Measurements from ENCODE around the gene MAP3K21. TPM values are rescaled to one million over a fixed set of nuclear protein-coding genes. Genes with fewer than 3 reads are reported as not detected.

The MAP3K21 gene
- polyA plus RNA-seq, 1 of the 3 experiments (the other 2 are of a cell fraction), result 0.33 TPM

- no peak overlapping the region for H2AFZ ChIP-seq (ENCODE audit: low read depth)
- TF ChIP-seq IRF3 (IDR thresholded peaks at IDR 0.05; ENCODE audit: low read depth, low read length) (no peak), FOXM1 (IDR thresholded peaks at IDR 0.05; ENCODE audit: low read depth) (no peak), SIN3A (IDR thresholded peaks at IDR 0.05; ENCODE audit: borderline replicate concordance, low read depth, low read length) (no peak), POLR2AphosphoS5 (IDR thresholded peaks at IDR 0.05; ENCODE audit: low read depth, low read length) (no peak), USF1 (IDR thresholded peaks at IDR 0.05; ENCODE audit: borderline replicate concordance, low read depth) (no peak), TAF1 (IDR thresholded peaks at IDR 0.05; ENCODE audit: borderline replicate concordance, low read depth, low read length) (no peak), YY1 (IDR thresholded peaks at IDR 0.05; ENCODE audit: low read depth) (no peak), GATA2 (CRISPR knock-in tag; IDR thresholded peaks at IDR 0.05) (no peak), EZH2phosphoT487 (IDR thresholded peaks at IDR 0.05; ENCODE audit: borderline replicate concordance, low read depth) (no peak), EP300 (IDR thresholded peaks at IDR 0.05; ENCODE audit: borderline replicate concordance in 1 of 2, low read depth in 1 of 2, low read length in 1 of 2) (no peak), MXI1 (IDR thresholded peaks at IDR 0.05; ENCODE audit: low read depth, low read length) (no peak), MEF2A (IDR thresholded peaks at IDR 0.05; ENCODE audit: borderline replicate concordance, low read depth) (no peak), TEAD4 (IDR thresholded peaks at IDR 0.05; ENCODE audit: borderline replicate concordance, insufficient read depth) (no peak), MAX (IDR thresholded peaks at IDR 0.05; ENCODE audit: low read depth) (no peak), RXRA (IDR thresholded peaks at IDR 0.05; ENCODE audit: borderline replicate concordance, low read depth) (no peak), TCF12 (IDR thresholded peaks at IDR 0.05) (no peak), RFX5 (IDR thresholded peaks at IDR 0.05; ENCODE audit: low read length) (no peak), REST (IDR thresholded peaks at IDR 0.05; ENCODE audit: low read depth, low read length) (no peak)
- TF ChIP-seq, protein P1, sequence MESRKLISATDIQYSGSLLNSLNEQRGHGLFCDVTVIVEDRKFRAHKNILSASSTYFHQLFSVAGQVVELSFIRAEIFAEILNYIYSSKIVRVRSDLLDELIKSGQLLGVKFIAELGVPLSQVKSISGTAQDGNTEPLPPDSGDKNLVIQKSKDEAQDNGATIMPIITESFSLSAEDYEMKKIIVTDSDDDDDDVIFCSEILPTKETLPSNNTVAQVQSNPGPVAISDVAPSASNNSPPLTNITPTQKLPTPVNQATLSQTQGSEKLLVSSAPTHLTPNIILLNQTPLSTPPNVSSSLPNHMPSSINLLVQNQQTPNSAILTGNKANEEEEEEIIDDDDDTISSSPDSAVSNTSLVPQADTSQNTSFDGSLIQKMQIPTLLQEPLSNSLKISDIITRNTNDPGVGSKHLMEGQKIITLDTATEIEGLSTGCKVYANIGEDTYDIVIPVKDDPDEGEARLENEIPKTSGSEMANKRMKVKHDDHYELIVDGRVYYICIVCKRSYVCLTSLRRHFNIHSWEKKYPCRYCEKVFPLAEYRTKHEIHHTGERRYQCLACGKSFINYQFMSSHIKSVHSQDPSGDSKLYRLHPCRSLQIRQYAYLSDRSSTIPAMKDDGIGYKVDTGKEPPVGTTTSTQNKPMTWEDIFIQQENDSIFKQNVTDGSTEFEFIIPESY (IDR thresholded peaks at IDR 0.05; ENCODE audit: borderline replicate concordance, low read depth), result no peak
- no peak overlapping the region for H3K9ac ChIP-seq
- no peak for DNase-seq
- ChIA-PET CTCF (no interaction called here), POLR2A (no interaction called here)
- no peaks in the 10 kb centered on the region for H3K27me3 ChIP-seq (ENCODE audit: insufficient read depth)
- no peak overlapping the region for H3K4me3 ChIP-seq (ENCODE audit: low read depth in 2 of 2, low read length in 1 of 2)
- H3K4me2 ChIP-seq, result no peak overlapping the region
- H3K79me2 ChIP-seq (ENCODE audit: insufficient read depth), result no peaks in the 10 kb centered on the region
- no peaks in the 10 kb centered on the region for H3K4me1 ChIP-seq (ENCODE audit: control insufficient read depth in 1 of 2, insufficient read depth in 2 of 2, low read depth in 1 of 2, low read length in 1 of 2)
- H4K20me1 ChIP-seq (ENCODE audit: insufficient read depth), result no peaks in the 10 kb centered on the region
- no peak overlapping the region for H3K27ac ChIP-seq (ENCODE audit: low read depth in 2 of 2, low read length in 1 of 2)
- H3F3A ChIP-seq (replicated peaks; ENCODE audit: insufficient read depth), result no peaks in the 10 kb centered on the region
- H3K9me3 ChIP-seq, result no peaks in the 10 kb centered on the region
- no peaks in the 10 kb centered on the region for H3K36me3 ChIP-seq (replicated peaks in 1 of 2; ENCODE audit: control insufficient read depth in 1 of 2, insufficient read depth in 2 of 2, low read length in 1 of 2)
- 33% methylated on average over 2 of the region's 2 CpGs for WGBS (ENCODE audit: low lambda C conversion rate)
- H3K9me2 ChIP-seq, result no peaks in the 10 kb centered on the region
These were observed 85.3 kb downstream of the MAP3K21 start for GRCh38 chr1:233412812-233413211.

All from SK-N-SH (cell line).